SK-N-SH treated with all-trans-retinoic acid at 6 μM for 48 hours (cell line): ENCODE results near the gene TEX13C.

ENCODE experiments used
- ATAC-seq: fragments of 200-7000 bp; cut with Tn5 transposase; 3 replicates; pipeline ENCODE4 v1.9.1; 2020; ENCODE audit warnings: mild to moderate bottlenecking, moderate library complexity
- ARNTL ChIP-seq: fragments of 450-650 bp; formaldehyde crosslinking; IDR thresholded peaks from 2 replicates; pipeline ENCODE4 v1.5.0; 2020; ENCODE audit warnings: low read depth, mild to moderate bottlenecking, moderate library complexity, borderline replicate concordance
- BACH2 ChIP-seq: fragments of 250-450 bp; sonication (Bioruptor Pico); IDR thresholded peaks from 2 replicates; pipeline ENCODE4 v1.9.0; 2021; ENCODE audit warnings: mild to moderate bottlenecking, borderline replicate concordance
- CSDC2 ChIP-seq: fragments of 250-450 bp; sonication (Bioruptor Pico); IDR thresholded peaks from 2 replicates; pipeline ENCODE4 v1.5.0; 2020; ENCODE audit warnings: mild to moderate bottlenecking, moderate library complexity
- GLIS3 ChIP-seq: fragments of 250-450 bp; sonication (Bioruptor Pico); IDR thresholded peaks from 2 replicates; pipeline ENCODE4 v1.5.0; 2020; ENCODE audit warnings: mild to moderate bottlenecking, moderate library complexity
- ISL1 ChIP-seq: fragments of 250-450 bp; sonication (Bioruptor Pico); IDR thresholded peaks from 2 replicates; pipeline ENCODE4 v2.1.2; 2022; ENCODE audit warnings: mild to moderate bottlenecking, moderate library complexity
- OSR1 ChIP-seq: fragments of 250-450 bp; sonication (Bioruptor Pico); IDR thresholded peaks from 2 replicates; pipeline ENCODE4 v1.8.0; 2022; ENCODE audit warnings: moderate library complexity, mild to moderate bottlenecking, inconsistent platforms
- POU6F1 ChIP-seq: fragments of 250-450 bp; sonication (Bioruptor Pico); IDR thresholded peaks from 2 replicates; pipeline ENCODE4 v1.8.0; 2021; ENCODE audit warnings: low read depth, mild to moderate bottlenecking, moderate library complexity, borderline replicate concordance
- PPARA ChIP-seq: fragments of 250-450 bp; sonication (Bioruptor Pico); IDR thresholded peaks from 2 replicates; pipeline ENCODE4 v1.5.0; 2020; ENCODE audit warnings: mild to moderate bottlenecking, borderline replicate concordance
- RARB ChIP-seq: fragments of 250-450 bp; sonication (Bioruptor Pico); IDR thresholded peaks from 2 replicates; pipeline ENCODE4 v1.8.0; 2021; ENCODE audit warnings: mild to moderate bottlenecking, moderate library complexity
- SNAI2 ChIP-seq: fragments of 250-450 bp; sonication (Bioruptor Pico); IDR thresholded peaks from 2 replicates; pipeline ENCODE4 v1.5.0; 2020; ENCODE audit warnings: mild to moderate bottlenecking, moderate library complexity
- TCF4 ChIP-seq: fragments of 250-450 bp; sonication (Bioruptor Pico); IDR thresholded peaks from 2 replicates; pipeline ENCODE4 v1.8.0; 2021; ENCODE audit warnings: mild to moderate bottlenecking, moderate library complexity, borderline replicate concordance
- TOX ChIP-seq: fragments of 250-450 bp; sonication (Bioruptor Pico); IDR thresholded peaks from 2 replicates; pipeline ENCODE4 v1.8.0; 2021; ENCODE audit warnings: mild to moderate bottlenecking, moderate library complexity, borderline replicate concordance
- ZC3H10 ChIP-seq: fragments of 250-450 bp; sonication (Bioruptor Pico); IDR thresholded peaks from 2 replicates; pipeline ENCODE4 v1.5.1; 2021; ENCODE audit warnings: mild to moderate bottlenecking, moderate library complexity
- ZFP3 ChIP-seq: fragments of 250-450 bp; sonication (Bioruptor Pico); IDR thresholded peaks from 2 replicates; pipeline ENCODE4 v1.5.0; 2020; ENCODE audit warnings: mild to moderate bottlenecking, moderate library complexity
- ZFP30 ChIP-seq: fragments of 450-650 bp; formaldehyde crosslinking; IDR thresholded peaks from 2 replicates; pipeline ENCODE4 v1.5.0; 2022; ENCODE audit warnings: mild to moderate bottlenecking, moderate library complexity
- ZNF565 ChIP-seq: fragments of 450-650 bp; formaldehyde crosslinking; conservative IDR thresholded peaks from 2 replicates; pipeline ENCODE4 v1.5.0; 2020; ENCODE audit warnings: low read depth, mild to moderate bottlenecking, moderate library complexity
- ZNF8 ChIP-seq: fragments of 450-650 bp; formaldehyde crosslinking; IDR thresholded peaks from 2 replicates; pipeline ENCODE4 v1.5.0; 2020; ENCODE audit warnings: mild to moderate bottlenecking, moderate library complexity
- TF ChIP-seq, protein P1 (sequence below): fragments of 250-450 bp; sonication (Bioruptor Pico); IDR thresholded peaks from 2 replicates; pipeline ENCODE4 v1.5.1; 2021; ENCODE audit warnings: mild to moderate bottlenecking, moderate library complexity
- TF ChIP-seq, protein P2 (sequence below): fragments of 250-450 bp; sonication (Bioruptor Pico); IDR thresholded peaks from 2 replicates; pipeline ENCODE4 v1.5.1; 2020; ENCODE audit warnings: low read depth, mild to moderate bottlenecking, moderate library complexity
- TF ChIP-seq, protein P3 (sequence below): fragments of 250-450 bp; sonication (Bioruptor Pico); IDR thresholded peaks from 2 replicates; pipeline ENCODE4 v1.8.0; 2020; ENCODE audit warnings: mild to moderate bottlenecking, moderate library complexity, borderline replicate concordance

The TEX13C gene

GRCh38 chrX:125289209-125289608 is 30.5 kb upstream of the TEX13C start:
- no peak for ATAC-seq
- TF ChIP-seq GLIS3 (CRISPR knock-in tag) (no peak), POU6F1 (CRISPR knock-in tag) (no peak), RARB (CRISPR knock-in tag) (no peak), SNAI2 (no peak), ZFP3 (no peak), ZNF565 (CRISPR knock-in tag) (no peak), ZC3H10 (CRISPR knock-in tag) (no peak), ZNF8 (CRISPR knock-in tag) (no peak), TCF4 (CRISPR knock-in tag) (no peak), BACH2 (CRISPR knock-in tag) (no peak), ISL1 (CRISPR knock-in tag) (no peak), ZFP30 (CRISPR knock-in tag) (no peak), PPARA (CRISPR knock-in tag) (no peak), ARNTL (CRISPR knock-in tag) (no peak)
- TF ChIP-seq, protein P1, sequence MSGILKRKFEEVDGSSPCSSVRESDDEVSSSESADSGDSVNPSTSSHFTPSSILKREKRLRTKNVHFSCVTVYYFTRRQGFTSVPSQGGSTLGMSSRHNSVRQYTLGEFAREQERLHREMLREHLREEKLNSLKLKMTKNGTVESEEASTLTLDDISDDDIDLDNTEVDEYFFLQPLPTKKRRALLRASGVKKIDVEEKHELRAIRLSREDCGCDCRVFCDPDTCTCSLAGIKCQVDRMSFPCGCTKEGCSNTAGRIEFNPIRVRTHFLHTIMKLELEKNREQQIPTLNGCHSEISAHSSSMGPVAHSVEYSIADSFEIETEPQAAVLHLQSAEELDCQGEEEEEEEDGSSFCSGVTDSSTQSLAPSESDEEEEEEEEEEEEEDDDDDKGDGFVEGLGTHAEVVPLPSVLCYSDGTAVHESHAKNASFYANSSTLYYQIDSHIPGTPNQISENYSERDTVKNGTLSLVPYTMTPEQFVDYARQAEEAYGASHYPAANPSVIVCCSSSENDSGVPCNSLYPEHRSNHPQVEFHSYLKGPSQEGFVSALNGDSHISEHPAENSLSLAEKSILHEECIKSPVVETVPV (CRISPR knock-in tag), result no peak
- TF ChIP-seq, protein P2, sequence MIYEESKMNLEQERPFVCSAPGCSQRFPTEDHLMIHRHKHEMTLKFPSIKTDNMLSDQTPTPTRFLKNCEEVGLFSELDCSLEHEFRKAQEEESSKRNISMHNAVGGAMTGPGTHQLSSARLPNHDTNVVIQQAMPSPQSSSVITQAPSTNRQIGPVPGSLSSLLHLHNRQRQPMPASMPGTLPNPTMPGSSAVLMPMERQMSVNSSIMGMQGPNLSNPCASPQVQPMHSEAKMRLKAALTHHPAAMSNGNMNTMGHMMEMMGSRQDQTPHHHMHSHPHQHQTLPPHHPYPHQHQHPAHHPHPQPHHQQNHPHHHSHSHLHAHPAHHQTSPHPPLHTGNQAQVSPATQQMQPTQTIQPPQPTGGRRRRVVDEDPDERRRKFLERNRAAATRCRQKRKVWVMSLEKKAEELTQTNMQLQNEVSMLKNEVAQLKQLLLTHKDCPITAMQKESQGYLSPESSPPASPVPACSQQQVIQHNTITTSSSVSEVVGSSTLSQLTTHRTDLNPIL, result no peak

DNA sequence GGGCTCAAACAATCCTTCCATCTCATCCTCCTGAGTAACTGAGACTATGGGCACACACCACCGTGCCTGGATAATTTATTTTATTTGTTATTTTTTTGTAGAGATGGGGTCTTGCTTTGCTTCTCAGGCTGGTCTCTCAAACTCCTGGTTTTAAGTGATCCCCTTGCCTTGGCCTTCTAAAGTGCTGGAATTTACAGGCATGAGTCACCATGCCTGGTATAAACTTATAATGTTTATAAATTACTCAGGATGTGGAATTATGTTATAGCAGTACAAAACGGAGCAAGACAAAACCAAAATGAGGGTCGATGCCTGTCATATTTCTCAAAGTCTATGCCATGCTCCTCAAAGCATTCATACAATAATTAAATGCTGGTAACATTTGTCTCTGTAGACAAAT is 29.8 kb upstream of the TEX13C start:
- ATAC-seq, result no peak
- no peak for TF ChIP-seq POU6F1 (CRISPR knock-in tag)
- TF ChIP-seq SNAI2, result no peak
- TF ChIP-seq, all 23 proteins: peak for 0

DNA sequence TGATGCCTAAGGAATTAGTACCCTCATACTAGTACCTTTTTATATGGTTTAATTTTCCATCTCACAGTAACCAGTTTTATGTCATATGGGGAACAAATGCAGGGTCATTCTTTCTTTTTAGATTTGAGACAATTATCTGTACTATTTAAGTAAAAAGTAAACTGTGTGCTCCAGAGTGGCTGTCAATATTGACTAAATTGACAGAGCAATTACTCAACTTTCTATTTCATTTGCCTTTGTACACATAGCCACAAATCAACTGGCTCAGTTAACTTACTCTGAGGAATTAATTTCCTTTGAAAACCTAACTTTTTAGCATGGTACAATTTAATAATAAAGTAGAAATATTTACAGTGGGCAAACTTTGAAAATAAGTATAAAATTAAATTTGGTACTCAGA is 28.5 kb upstream of the TEX13C start:
- no peak for TF ChIP-seq TOX (CRISPR knock-in tag)
- TF ChIP-seq, all 23 proteins: peak for 0
- no peak for ATAC-seq

DNA sequence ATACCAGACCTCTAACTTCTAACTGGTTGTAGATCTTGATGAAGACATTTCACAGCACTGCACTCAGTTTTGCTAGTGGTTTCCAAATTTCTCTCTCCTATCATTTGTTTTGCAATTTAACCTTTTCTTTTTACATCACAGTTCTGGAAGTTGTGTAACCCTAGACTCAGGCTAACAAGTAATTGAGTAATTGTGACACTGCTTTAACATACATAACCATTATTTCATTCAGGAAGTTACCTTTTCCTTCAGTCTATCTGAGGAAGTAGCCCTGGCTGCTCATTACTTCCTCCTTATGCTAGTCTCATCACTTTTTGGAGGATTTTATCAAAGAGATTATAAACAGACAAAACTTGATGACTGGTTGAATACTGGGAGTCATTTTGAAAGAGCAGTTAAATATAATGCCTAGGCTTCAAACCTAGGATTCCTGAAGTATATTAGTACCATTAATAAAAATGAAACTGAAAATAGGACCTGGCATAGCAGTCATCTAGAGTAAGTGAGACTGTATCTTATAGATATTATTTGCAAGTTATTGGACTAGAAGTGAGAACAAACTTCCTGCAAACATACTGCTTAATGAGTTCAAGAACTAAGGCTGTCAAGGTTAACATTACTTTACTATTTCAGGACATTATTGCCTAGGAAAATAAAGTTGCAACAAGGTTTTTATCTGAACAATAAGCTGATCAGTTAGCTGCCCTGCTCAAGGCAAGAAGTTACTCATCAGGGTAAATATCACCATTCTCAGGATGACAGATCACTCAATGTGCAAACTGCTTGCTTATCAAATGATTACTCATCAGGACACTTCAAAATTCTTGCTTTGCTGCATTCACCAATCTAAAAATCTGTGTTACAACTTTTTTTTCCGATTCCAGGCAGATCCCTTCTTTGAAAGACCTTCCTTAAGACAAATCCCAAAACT is 25.6 kb upstream of the TEX13C start:
- TF ChIP-seq RARB (CRISPR knock-in tag) (no peak), PPARA (CRISPR knock-in tag) (no peak), GLIS3 (CRISPR knock-in tag) (no peak), ISL1 (CRISPR knock-in tag) (no peak), CSDC2 (CRISPR knock-in tag) (no peak), ZC3H10 (CRISPR knock-in tag) (no peak), ZNF8 (CRISPR knock-in tag) (no peak), OSR1 (CRISPR knock-in tag) (no peak)
- TF ChIP-seq, protein P1 (CRISPR knock-in tag), result no peak
- TF ChIP-seq, protein P3, sequence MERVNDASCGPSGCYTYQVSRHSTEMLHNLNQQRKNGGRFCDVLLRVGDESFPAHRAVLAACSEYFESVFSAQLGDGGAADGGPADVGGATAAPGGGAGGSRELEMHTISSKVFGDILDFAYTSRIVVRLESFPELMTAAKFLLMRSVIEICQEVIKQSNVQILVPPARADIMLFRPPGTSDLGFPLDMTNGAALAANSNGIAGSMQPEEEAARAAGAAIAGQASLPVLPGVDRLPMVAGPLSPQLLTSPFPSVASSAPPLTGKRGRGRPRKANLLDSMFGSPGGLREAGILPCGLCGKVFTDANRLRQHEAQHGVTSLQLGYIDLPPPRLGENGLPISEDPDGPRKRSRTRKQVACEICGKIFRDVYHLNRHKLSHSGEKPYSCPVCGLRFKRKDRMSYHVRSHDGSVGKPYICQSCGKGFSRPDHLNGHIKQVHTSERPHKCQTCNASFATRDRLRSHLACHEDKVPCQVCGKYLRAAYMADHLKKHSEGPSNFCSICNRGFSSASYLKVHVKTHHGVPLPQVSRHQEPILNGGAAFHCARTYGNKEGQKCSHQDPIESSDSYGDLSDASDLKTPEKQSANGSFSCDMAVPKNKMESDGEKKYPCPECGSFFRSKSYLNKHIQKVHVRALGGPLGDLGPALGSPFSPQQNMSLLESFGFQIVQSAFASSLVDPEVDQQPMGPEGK (CRISPR knock-in tag), result no peak
- ATAC-seq, result no peak
